NK-92 (cell line): ENCODE results near the gene CD69.

ENCODE experiments used
- DNase-seq: peaks from one replicate; lab custom pipeline; 2025; ENCODE audit not compliant: unreplicated experiment; lab: John Stamatoyannopoulos, UW

The CD69 gene

DNA sequence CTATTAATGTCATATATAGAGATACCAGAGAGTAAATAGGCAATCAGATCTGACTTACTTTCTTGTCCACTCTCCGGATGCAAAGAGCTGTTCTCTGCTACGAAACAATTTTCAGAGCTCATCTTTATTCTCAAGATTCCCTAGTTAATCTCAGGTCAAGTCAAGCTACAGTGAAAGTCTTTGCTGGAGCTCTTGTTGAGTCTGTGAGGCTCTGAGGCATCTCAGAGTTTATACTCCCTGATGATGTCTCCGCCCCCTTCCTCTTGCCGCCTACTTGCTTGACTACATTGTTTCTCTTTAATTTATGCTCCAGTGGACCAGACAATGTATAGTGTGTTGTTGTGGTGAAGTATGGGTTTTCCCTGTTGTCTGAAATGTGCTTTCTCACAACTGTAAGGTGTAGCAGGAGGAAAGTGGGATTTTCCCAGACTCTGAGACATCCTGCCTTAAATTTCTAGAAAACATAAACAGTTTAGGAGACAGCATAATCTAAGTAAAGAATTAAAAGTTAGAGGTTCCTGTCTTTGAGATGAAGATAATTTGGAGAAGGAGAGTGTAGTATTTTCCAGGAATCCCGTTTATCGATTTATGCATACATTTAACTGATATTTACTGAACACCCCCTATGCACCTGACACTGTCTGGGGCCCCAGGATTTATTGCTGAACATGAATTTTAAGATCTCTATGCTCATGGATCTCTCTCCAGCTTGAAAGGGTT lies at the start of gene CD69:
TSS of gene CD69 (minus strand) at position 203 of the 720 bp plus-strand sequence. CDS start at position 122, 81 bp downstream.
- peak; percentile 29 for DNase-seq

DNA sequence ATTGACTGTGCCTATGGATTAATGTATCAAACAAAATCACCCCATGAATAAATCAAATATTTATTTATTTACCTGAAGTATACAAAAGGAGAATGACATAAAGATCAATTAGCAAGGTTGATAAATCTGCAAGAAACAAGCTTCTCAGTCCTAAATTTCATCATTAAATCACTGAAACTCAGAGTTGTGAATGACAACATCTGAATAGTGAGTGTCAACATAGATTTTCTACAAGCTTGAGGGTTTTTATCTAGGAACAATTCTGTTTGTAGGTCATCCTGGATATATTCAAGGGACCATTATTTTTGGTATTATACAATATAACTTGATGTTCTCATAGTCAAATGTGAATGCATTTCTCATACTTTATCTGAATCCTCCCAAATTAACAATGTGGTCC lies 49.2 kb upstream of the CD69 start:
- DNase-seq: no peak

DNA sequence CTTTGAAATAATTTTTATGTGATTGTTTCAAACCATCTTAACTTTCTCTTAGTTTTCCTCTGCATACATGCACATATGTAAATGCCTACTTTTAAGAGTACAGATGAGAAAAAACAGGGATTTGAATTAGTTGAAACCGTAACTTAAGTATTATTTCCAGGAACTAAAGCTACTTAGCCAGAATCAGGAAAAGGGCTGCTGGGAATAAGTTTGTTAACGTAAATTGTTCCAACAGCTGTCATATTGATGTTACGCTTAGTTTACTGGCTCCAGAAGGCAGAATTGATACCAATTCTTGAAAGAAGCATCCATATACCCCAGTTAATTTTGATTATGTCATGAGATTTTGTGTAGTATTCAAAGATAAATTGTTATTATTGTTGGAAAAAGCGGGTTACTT lies 48.6 kb upstream of the CD69 start:
- no peak for DNase-seq

DNA sequence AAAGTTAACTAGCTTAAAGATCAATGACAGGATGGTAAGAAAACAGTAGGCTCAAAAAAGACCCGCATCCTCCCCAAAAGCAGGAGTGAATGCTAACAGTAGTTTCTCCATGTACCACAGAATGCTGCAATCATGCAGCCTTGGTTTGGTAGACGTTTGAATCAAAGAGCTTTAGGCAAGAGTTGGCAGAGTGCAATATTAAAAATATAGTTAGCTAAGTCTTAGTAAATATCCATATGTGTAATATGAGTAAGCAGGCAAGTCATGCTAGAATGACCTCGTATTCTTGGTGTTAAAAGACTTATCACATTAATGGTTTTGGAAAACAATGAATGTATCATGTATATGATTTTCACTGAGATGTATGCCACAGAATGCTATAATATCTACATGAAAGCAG lies 47.8 kb upstream of the CD69 start:
- no peak for DNase-seq

DNA sequence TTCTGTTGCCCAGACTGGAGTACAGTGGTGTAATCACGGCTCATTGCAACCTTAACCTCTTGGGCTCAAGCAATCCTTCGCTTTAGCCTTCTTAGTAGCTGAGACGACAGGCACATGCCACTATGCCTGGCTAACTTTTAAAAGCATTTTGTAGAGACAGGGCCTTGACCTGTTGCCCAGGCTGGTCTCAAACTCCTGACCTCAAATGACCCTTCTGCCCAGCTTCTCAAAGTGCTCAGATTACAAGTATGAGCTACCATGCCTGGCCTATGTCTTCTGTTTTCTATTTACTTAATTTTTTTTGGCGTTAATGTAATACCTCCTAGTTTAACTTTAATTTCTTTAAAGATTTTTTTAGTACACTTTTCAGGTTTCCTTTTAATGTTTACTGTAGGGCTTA lies 46.0 kb upstream of the CD69 start:
- no peak for DNase-seq

DNA sequence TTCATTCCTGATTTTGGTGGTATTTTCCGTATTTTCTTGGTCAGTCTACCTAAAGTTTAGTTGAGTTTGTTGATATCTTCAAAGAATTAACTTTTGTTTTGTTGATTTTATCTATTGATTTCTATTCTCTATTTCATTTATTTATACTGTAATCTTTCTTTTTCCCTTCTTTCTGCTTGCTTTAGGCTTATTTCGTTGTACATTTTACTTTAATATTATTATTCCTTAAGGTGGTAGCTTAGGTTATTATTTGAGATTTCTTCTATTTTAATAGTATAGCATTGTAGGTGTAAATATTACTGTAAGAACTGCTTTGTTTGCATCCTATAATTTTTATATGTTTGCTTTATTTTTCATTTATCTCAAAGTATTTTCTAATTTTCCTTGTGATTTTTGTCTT lies 45.2 kb upstream of the CD69 start:
- DNase-seq: no peak

DNA sequence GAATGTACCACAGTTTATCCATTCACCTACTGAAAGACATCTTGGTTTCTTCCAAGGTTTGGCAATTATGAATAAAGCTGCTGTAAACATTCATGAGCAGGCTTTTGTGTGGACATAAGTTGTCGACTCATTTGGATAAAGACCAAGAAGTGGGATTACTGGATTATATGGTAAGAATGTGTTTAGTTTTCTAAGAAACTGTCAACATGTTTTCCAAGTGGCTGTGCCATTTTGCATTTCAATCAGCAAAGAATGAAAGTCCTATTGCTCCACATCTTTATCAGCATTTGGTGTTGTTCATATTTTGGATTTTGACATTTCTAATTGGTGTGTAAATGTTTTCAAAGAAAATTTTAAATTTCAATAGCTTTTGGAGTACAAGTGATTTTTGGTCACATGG lies 39.3 kb upstream of the CD69 start:
- DNase-seq: no peak

DNA sequence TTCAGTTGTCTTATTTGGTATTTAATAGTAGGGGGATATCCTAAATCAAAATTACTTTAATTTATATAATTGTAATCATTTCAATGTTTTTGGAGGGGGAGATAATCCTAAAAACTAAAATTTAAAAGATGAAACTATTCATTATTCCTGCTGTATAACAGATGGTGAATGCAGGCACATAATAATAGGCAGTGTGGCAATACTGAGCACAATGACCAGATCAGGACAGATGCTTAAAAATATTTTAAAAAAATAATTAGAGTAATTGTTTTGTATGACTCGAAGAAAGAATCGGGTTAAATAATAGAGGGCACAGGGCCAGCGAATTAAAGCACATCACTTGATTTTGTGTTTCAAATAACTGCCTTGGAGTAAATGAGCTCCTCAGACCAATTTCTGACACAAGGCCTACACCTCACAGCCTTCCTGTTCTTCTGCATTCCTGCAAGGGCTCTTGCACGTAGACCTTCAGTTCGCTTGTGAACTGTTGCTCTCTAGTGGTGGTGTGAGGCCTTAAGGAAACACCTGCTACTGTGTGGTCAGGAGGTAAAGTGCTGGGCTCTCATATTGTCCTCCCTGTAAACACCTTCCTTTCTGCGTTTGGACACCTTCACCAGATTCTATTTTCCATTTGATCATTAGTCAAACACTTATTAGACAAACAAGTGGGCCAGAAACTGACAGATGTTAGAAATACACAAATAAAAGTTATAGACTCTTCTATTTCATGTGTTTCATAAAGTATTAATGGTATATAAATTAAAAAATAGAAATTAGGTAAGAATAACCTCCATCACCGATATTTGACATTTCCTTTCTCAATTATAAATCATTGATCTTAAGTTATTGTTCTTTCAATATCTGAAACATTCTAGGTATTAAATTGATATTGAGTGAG lies 37.3 kb upstream of the CD69 start:
- no peak for DNase-seq

DNA sequence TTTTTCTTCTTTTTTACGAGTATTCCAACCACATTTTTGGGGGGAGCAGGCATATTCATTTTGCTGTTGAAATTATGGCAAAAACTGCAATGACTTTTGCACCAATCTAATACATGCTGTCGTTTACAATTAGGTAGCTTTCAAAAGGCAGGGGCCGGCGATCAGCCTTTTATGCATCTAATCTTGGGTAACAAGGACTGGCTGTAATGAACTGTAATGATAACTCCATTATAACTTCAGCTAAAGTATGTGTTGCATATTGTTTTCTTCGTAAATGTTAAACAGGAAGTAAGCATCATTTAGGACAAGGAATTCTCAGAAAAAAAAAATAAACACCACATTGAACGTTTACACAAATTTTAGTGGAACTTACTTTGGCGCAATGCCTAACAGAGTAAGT lies 36.3 kb upstream of the CD69 start:
- DNase-seq: no peak

DNA sequence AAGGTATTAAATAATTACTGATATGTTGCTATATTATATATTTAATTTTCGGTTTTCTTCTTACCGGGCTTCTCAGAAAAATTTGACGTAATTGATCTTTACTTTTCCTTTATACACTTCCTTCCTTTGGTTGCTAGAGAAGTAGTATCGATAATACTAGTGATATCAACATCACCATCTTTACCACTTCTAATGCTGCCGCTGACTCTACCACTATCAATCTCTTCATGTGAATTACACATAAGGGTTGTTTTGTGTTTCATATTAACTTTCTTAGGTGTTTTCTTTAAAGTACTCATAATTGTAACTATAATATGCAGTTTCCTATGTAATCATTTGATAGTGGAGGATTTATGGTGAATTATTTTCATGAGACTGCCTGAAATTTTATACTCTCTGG lies 35.6 kb upstream of the CD69 start:
- no peak for DNase-seq

DNA sequence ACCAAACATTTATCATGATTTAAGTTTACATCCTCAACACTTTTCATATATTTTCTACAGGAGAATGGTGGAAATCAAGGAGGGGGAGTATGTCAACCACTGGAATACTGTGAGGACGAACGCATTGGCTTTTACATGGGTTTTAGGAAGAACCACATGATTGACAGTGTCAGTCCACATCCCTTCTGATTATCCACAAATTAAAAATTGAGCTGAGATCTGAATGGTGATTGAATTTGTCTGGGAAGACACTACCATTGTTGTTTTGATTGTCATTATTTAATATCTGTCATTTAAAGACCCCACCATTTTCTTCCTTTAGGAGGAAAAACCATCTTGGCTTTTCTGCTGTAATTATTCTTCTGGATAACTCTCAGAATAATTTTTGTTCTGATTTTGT lies 35.2 kb upstream of the CD69 start:
- DNase-seq: no peak

DNA sequence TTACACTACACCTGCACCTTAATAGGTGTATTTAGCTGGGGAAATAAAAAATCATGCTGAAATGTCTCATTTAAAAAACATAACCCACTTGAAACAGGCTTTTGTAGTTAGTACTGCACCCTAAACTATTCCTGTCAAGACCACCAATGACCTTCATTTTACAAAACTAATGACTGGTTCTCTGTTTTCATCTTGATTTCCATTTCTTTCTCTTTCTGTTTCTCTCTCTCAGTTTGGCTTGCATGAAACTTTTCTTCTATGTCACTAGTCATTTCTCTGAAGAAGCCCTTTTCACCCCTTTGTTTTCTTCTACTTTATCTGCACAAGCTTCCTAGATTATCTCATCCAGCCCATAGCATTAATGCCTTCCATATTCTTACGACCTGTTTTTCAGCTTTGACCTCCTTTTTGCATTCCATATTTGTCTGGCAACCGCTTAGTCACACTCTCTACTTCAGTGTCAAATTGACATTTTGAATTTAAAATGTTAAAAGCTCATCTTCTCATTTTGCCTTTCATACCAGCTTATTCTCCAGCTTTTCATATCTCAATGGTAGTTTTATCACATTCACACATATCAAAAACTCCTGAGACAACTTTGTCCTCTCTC lies 33.9 kb upstream of the CD69 start:
- DNase-seq: no peak

DNA sequence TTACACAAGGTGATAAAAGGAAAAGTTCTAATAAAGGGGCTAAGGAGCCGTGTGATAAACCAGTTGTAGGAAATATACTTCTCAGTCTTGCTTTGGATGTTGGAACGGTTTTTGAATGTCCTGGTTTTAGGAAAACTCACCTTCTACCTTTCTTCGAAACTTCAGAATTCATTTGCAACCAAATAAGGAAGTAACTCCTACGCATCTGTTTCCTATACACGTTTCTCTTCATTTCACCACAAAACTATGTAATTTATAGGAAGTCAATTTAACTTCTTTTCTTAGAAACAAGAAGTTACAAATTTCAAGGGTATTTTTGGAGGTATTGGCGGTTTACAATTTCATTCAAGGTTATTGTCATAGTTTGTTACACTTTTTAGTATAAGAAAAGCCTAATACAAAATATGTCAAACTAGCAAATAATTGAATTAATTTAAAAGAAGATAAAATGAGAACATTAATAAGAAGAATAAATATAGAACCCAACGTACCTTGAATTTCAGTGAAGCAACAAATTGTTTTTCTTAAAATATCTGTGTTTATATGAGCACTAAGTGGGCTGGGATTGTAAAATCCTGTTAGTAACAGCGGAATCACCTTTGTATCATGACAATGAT lies 33.2 kb upstream of the CD69 start:
- no peak for DNase-seq

DNA sequence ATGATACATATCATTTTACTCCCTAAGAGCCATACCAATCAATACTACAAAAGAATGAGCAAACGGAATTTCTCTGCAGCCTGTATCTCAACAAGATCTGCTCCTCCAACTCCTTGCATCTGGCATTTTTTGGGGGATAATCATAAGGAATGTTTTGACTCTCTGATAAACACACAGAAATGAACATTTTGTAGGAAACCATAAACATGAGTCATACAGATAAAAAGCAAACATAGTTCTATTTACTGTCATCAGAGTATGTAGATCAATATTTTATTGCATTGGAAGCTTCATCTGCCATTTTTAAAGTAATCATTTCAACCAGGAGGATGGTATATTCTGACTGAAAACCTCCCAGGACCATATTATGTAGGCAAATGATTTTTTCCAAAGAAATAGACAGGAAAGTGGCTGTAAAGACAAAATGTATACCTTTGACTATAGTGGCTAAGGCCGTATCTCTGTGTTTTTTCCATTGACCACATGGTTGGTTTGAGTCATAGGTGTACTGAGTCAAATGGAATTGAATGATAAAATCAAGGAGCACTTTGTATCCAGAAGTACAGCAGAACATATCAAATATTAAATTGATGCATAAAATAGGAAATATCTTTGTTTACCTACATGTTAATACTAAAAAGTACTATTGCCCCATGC lies 32.4 kb upstream of the CD69 start:
- DNase-seq: no peak

DNA sequence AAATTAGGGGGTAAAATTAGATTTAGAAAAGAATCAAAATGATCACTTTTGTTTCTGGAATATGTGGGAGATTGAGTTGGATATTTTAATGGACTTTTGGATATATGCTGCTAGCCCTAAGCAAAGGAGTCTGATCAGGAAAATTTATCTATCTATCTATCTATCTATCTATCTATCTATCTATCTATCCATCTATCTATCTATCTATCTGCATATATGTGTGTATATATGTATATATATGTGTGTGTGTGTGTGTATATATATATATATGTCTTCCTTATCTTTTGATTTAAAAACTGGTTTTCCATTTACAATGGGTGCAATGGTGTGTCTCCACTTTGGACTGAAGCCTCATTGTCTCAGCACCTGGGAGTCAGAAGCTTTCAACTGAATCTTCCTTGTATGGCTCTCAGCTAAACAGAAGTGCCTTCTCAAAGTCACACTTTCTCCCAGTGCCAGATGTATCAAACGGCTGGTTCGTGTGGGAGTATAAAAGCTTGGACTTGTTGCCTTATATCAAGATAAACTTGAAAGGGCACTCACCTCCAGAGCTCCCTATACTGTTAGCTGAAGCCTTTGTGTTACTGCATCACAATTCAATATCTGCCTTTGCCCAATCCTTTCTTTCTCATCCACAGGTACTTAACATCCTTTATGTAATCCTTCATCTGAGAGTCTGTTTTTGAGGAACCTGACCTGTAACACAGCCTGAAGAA lies 31.6 kb upstream of the CD69 start:
- DNase-seq: no peak

DNA sequence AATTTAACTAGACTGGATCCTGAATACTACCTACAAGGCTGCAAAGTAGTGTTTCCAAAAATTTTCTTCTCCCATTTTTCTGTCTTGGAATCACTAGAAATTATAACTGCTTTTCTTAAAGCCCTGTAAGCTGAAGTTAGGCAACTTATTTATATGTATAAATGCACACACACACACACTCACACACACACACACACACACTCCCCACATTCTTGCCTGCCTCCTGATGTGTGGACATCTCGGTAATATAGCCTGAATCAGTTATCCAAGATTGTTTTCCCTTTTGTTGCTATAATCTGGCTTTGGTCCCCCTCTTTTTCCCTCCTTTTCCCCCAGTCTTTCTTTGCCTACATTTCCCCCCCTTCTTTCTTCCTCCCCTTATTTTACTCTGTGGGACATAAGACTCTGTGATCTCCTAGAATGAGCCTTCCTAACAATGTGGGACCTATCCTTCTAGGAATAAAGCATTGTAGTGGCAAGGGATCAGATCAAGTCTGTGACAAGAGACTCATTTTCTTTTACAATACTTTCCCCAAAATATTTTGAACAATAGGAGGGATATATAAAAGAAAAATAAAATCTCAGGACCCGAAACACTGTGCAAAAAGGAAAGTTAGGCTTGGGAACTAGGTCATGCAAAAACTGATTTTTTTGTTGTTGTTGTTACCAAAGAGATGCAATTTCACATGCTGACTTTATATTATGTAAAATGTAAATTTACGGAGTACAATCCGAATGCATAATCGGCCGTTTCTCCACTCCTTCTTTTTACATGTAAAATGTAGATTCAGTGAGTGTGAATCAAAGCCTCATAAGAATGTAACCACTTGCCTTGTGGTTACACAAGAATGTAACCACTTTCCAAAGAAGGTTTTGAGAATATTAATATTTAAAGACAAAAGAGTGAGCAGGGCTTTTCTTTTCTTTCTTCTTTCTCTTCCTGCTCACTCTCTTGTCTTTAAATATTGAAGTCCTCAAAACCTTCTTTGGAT lies 26.3 kb upstream of the CD69 start:
- no peak for DNase-seq

DNA sequence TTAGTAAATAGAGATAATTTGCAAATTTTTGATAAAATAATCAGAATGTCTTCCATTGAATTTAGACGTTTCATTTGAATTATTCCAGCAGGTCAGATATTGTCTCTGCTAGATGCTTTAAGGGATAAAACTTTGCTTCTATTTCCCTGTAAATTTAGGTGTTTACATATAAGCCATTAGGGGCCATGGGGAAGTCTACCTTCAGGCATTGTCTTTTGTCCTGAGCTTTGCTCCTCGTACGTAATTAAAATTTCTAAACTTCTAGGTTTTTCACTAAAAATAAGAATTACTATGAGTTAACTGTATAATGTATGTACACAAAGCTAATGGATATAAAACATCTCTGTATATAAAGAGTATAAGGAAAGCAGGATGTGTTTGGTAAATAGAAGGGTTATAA lies 24.1 kb upstream of the CD69 start:
- no peak for DNase-seq

DNA sequence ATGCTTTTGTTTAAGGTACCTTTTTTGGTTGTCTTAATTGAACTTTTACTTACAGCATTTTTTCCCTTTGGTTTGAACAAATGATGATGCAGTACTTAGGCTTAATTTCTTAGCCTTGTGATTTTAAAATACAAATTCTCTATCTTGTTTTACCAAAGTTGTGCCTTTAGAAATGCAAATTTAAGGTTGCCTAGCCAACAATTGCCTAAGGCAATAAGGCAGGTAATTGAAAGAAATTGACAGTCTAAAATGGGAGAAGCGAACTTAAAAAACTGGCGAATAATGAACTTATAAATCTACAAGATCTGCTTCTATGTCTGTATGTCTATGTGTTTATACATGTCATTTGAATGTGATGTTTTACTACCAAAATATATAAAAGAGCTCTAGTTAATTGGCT lies 23.6 kb upstream of the CD69 start:
- no peak for DNase-seq
